Measurements from ENCODE around the gene MBD2. TPM values are rescaled to one million over a fixed set of nuclear protein-coding genes. Genes with fewer than 3 reads are reported as not detected.

MBD2 gene
- total RNA-seq, 3 donors from 2014 or later, result 83.3 to 108 (median 106) TPM

DNA sequence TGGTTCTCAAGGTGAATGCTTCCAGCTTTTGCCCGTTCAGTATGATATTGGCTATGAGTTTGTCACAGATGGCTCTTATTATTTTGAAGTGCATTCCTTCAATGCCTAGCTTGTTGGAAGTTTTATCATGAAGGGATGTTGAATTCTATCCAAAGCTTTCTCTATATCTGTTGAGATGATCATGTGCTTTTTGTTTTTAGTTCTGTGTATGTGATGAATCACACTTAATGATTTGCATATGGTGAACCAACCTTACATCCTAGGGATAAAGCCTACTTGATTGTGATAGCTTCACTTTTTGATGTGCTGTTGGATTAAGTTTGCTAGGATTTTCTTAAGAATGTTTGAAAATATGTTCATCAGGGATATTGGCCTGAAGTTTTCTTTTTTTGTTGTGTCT is 112.1 kb downstream of the MBD2 start:
- no peak for ATAC-seq
- no peak for DNase-seq
- Histone ChIP-seq H3K9me3 (no peaks in the 10 kb centered on the region), H3K36me3 (ENCODE audit: low read depth) (no peaks in the 10 kb centered on the region), H3K4me3 (no peak overlapping the region), H3K4me1 (ENCODE audit: low read depth) (no peaks in the 10 kb centered on the region)
- TF ChIP-seq, protein P1, sequence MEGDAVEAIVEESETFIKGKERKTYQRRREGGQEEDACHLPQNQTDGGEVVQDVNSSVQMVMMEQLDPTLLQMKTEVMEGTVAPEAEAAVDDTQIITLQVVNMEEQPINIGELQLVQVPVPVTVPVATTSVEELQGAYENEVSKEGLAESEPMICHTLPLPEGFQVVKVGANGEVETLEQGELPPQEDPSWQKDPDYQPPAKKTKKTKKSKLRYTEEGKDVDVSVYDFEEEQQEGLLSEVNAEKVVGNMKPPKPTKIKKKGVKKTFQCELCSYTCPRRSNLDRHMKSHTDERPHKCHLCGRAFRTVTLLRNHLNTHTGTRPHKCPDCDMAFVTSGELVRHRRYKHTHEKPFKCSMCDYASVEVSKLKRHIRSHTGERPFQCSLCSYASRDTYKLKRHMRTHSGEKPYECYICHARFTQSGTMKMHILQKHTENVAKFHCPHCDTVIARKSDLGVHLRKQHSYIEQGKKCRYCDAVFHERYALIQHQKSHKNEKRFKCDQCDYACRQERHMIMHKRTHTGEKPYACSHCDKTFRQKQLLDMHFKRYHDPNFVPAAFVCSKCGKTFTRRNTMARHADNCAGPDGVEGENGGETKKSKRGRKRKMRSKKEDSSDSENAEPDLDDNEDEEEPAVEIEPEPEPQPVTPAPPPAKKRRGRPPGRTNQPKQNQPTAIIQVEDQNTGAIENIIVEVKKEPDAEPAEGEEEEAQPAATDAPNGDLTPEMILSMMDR (IDR thresholded peaks at IDR 0.05), result no peak
- intact Hi-C loops (cut with DNase I, micrococcal nuclease), result no loop called here

DNA sequence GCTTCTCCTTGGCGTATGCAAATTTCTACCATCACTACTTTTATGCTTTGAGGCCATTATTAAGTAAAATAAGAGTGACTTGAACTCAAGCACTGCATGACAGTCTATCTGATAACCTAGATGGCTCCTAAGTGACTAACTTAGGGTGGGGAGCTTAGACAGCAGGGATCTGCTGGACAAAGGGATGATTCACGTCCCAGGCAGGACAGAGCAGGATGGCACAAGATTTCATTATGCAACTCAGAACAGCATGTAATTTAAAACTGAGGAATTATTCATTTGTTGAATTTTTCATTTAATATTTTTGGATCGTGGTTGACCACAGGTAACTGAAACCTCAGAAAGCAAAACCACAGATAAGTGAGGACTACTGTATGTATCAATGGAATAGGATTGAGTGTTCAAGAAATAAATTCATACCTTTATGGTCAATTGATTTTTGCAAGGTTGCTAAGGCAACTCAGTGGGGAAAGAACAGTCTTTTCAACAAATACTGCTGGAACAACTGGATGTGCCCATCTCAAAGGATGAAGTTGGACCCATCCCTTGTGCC is 115.3 kb downstream of the MBD2 start:
- TF ChIP-seq, protein P1 (IDR thresholded peaks at IDR 0.05), result no peak
- intact Hi-C loops (cut with DNase I, micrococcal nuclease), result no loop called here
- ATAC-seq (no peak), DNase-seq (no peak)
- Histone ChIP-seq H3K4me3 (no peak overlapping the region), H3K36me3 (ENCODE audit: low read depth) (no peaks in the 10 kb centered on the region), H3K9me3 (no peaks in the 10 kb centered on the region), H3K4me1 (ENCODE audit: low read depth) (no peaks in the 10 kb centered on the region)

- DNase-seq (no peak), ATAC-seq (no peak)
- H3K9me3 ChIP-seq, result no peaks in the 10 kb centered on the region
- TF ChIP-seq, protein P1 (IDR thresholded peaks at IDR 0.05), result no peak
- no peaks in the 10 kb centered on the region for H3K4me1 ChIP-seq (ENCODE audit: low read depth)
- no peak overlapping the region for H3K4me3 ChIP-seq
- H3K36me3 ChIP-seq (ENCODE audit: low read depth), result no peaks in the 10 kb centered on the region
- intact Hi-C loops (cut with DNase I, micrococcal nuclease), result no loop called here
These were observed 122.3 kb downstream of the MBD2 start for GRCh38 chr18:54102123-54102522.

Other genes starting within 250 kb of the MBD2 start
- 10 to 100 TPM; 14.2 to 33.2 (median 15.4) TPM for gene POLI, start 44.8 kb upstream of the MBD2 start, total RNA-seq
- gene STARD6, start 133.2 kb upstream of the MBD2 start, total RNA-seq, result not detected
- 1 to 10 TPM; 2.1 to 3.7 (median 3.1) TPM for gene C18orf54, start 133.2 kb upstream of the MBD2 start, total RNA-seq